IPS-11a (cell line): ENCODE results near the gene KIAA1217.

Experiments
- H3K4me3 ChIP-seq: one replicate; pipeline ENCODE4 v1.5.1; 2013; ENCODE audit warnings: low read depth, low read length, control low read depth

KIAA1217 gene

GRCh38 chr10:24493165-24493564, 284.2 kb downstream of the KIAA1217 start:
- H3K4me3 ChIP-seq, result no peak overlapping the region

- H3K4me3 ChIP-seq, result no peak overlapping the region
These were observed 285.3 kb downstream of the KIAA1217 start for GRCh38 chr10:24494236-24494635.

- H3K4me3 ChIP-seq, result no peak overlapping the region
These were observed 285.8 kb downstream of the KIAA1217 start for GRCh38 chr10:24494777-24495176.

DNA sequence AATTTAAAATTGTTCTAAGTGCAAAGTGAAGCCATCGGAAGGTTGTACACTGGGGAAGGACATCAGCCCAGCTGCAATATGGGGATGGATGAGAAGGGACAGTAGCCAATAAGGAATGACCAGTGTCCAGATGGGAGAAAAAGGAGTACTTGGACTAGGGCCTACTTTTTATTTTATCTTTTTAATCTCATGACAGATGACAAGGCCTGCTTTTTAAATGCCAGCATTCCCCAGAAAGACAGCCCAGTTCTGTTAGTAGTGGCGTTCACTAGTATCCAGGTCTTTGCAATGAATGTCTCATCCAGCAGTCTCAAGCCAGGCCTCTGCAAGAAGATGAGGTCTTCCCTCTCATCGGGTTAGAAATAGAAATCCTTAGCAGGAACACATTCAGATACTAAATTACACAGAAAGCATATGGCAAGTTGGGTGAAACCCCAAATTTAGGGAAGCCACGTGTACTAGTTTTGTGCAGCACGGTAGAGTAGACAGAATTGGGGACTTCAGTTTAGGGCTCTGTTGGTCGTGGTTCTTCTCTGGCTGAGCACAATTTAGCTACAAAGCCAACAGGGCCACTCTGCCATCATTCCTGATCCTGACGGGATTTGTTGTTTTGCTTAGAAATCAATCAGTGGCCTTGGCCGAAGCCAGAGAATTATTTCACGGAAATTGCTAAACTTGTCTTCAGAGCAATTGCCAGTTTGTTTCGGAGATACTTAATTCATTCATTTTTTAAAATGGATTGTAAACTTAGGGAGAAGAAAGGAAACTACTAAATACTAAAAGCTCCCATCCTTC, 286.9 kb downstream of the KIAA1217 start:
- no peak overlapping the region for H3K4me3 ChIP-seq

GRCh38 chr10:24496906-24497305, 288.0 kb downstream of the KIAA1217 start:
- no peak overlapping the region for H3K4me3 ChIP-seq

DNA sequence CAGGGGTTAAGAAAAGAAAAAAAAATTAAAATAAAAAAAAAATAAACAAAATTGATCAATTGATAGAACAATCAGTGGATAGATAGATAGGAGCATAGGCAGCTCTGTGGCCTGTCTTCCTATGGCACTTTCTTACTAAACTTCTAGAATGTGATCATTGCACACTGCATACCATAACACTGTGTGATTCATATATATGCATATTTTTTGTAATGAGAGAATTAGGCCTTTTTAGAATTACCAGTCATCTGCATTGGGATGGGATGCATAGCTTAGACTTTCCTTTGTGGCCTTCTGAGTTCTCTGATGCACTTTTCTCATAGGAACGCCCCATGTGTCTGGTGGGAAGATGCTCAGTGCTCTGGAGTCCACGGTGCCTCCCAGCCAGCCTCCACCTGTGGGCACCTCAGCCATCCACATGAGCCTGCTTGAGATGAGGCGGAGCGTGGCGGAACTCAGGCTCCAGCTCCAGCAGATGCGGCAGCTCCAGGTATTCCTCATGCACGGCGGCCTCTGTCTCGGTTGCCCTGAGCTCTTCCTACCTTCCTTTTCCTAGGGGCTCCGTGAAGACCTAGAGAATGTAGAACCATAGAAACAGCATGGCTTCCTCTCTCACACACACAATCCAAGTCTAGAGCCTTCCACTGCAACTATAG, 292.2 kb downstream of the KIAA1217 start:
- no peak overlapping the region for H3K4me3 ChIP-seq

GRCh38 chr10:24502006-24502405, 293.1 kb downstream of the KIAA1217 start:
- H3K4me3 ChIP-seq, result no peak overlapping the region

- H3K4me3 ChIP-seq, result no peak overlapping the region
These were observed 294.0 kb downstream of the KIAA1217 start for GRCh38 chr10:24502801-24503460.

DNA sequence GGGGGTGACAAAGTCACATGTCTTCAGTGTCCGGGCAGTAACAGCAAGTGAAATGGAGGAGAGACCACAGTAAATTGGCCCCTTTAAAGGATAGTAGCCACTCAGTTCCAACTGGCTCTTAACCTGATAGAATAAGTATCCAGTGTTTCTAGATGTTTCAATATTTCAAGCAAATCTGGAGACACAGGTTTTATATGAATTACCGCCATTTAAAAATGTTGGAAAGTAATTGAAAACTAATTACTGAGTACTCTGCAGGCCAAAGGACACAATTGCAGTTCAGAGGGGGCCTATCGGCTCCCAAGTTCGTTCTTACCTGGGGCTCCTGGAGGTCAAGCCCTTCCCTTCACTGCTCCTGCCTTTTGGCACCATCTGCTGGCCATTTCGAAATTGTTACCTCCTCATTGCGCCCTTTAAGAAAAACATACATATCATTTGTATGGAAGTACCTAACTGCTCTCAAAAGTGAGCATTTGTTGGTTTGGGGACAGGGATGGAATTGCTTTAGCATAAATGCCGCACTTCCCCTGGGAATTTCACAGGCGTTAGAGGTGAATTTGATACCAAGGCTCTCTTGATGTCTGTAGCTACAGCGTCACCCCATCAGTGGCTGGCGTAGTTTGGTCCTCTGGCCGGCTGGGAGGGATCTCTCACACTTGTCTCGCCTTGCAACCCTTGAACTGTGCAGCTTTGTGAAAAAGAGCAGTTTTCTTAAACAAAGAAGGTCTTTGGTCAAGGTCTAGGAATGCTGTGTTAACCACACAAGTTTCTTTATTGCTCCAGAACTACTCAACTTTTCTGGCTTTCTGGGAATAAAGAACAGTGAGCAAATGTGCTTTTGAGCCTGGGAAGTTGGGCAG, 294.8 kb downstream of the KIAA1217 start:
- H3K4me3 ChIP-seq, result no peak overlapping the region

DNA sequence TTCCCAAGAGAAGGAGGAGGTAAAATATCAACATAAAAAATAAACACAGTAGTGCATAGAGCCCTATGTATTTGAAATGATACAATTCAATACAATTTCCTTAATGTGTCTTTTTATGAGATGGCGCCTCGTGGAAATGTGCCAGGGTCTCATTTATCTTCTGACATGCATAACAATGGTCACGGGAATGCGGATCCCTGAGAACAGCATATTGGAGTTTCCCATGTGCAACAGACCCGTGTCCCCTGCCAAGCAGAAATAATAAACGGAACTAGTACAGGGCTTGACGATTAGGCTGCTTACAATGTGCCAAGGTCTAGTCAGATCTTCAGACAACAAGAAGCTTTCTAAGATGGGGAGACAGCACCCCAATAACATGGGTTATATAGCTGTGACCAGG, 296.8 kb downstream of the KIAA1217 start:
- no peak overlapping the region for H3K4me3 ChIP-seq

DNA sequence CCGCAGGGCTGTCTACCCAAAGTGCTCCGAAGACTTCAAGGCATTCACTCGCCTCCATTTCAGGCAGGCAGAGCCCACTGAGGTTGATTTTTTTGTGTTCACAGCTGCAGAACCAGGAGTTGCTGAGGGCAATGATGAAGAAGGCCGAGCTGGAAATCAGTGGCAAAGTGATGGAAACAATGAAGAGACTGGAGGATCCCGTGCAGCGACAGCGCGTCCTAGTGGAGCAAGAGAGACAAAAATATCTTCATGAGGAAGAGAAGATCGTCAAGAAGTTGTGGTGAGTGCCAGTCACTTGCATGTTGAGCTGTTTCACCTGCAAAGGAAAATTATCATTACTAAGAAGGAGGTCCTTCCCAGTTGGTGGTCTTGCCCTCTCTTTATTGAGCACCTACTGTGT, 304.2 kb downstream of the KIAA1217 start:
- H3K4me3 ChIP-seq, result no peak overlapping the region

DNA sequence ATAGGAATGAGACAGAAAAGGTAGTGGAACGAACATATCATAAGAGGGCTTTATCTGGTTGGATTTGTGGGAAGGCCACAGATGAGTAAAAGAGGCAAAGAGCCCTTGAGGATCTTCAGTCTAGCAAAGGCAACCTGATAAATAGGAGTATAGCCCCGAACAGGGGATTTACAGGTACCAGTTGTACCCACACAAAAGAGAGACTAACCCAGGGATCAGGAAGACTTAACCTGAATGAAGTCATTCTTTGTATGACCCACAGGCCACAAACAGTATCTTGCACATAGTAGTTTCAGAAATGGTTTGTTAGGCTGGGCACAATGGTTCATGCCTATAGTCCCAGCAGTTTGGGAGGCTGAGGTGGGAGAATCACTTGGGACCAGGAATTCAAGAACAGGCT, 306.5 kb downstream of the KIAA1217 start:
- no peak overlapping the region for H3K4me3 ChIP-seq

DNA sequence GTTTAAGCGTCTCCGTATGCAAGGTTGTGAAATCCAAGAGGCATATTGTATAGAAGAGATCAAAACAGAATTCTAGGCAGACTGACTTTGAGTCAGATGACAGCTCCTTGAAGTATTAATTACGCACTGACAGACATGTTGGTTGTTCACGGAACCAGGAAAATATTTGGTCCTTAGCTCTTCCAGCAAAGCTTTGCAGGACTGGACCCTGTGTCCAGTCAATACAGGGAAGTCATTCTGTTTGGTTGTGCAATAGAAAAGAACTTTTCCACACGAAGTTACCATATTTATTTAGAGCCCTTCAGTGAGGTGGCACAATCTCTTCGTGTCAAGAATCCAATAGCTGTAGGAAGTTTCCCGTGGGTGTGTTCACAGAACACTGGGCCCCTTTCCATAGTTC, 309.5 kb downstream of the KIAA1217 start:
- H3K4me3 ChIP-seq, result no peak overlapping the region

DNA sequence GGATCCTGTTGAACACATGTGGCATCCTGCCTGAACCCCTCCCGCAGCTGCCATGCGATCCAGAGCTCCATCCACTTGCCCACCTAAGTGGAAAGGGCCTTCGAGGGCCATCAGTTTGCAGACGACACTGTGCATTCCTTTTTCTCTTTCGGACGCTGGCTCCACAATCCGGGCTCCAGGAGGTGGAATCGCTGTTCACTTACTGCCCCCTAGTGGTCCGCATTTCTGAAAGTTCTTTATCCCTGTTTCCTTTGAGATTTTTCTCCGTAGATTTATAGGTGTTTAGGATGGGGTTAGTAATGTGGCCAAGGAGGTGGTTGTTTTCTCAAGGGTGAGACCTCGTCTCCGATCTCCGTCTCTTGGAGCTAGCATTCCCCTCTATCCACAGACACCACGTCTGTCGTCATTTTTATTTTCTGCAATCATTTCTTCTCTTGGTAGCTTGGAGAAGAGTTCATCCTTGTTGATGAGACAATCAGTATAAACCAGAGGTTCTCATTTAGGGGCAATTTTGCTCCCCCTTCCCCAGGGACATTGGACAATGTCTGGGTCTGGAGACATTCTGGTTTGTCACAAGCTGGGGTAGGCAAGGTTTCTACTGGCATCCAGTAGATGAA, 310.2 kb downstream of the KIAA1217 start:
- H3K4me3 ChIP-seq, result no peak overlapping the region

- no peak overlapping the region for H3K4me3 ChIP-seq
These were observed 311.0 kb downstream of the KIAA1217 start for GRCh38 chr10:24519950-24520349.

DNA sequence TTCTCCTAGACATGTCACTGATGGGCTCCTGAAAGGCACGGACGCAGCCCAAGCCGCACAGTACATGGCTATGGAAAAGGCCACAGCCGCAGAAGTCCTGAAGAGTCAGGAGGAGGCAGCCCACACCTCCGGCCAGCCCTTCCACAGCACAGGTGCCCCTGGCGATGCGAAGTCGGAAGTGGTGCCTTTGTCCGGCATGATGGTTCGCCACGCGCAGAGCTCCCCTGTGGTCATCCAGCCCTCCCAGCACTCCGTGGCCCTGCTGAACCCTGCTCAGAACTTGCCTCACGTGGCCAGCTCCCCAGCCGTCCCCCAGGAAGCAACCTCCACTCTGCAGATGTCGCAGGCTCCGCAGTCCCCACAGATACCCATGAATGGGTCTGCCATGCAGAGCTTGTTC, 315.4 kb downstream of the KIAA1217 start:
- H3K4me3 ChIP-seq, result no peak overlapping the region

GRCh38 chr10:24526085-24526649, 317.2 kb downstream of the KIAA1217 start:
- H3K4me3 ChIP-seq, result no peak overlapping the region

DNA sequence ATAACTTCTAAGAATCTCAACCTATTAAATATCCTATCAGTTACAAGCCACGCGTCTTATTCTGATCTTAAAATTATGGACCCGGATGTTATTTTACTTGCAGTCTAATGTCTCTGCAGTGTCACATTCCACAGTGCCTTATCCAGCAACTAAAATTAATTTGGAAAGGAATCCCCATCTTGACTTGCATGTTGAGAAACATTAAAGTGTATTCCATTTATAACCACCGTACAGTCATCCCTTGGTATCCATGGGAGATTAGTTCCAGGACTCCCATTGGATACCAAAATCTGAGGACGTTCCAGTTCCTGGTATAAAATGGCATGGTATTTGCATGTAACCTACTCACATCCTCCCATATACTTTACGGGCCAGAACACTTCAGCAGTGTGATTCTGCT, 320.0 kb downstream of the KIAA1217 start:
- no peak overlapping the region for H3K4me3 ChIP-seq

GRCh38 chr10:24531439-24531838, 322.5 kb downstream of the KIAA1217 start:
- H3K4me3 ChIP-seq, result no peak overlapping the region

- H3K4me3 ChIP-seq, result no peak overlapping the region
These were observed 325.0 kb downstream of the KIAA1217 start for GRCh38 chr10:24533981-24534380.
